Measurements from ENCODE around the gene CHPF. TPM values are rescaled to one million over a fixed set of nuclear protein-coding genes. Genes with fewer than 3 reads are reported as not detected.

Gene CHPF
- polyA plus RNA-seq, 1 donor: 81.8 TPM

- WGBS (ENCODE audit: insufficient coverage, low lambda C conversion rate): no CpG with 5 or more reads among the region's 54 CpGs
- peaks cover 28% of the 10 kb centered on the region for H3K36me3 ChIP-seq (ENCODE audit: control insufficient read depth, insufficient read depth, low read length)
- peak in 1 of 2 donors; percentile 72 for DNase-seq
- peaks cover 14% of the 10 kb centered on the region for H3K4me1 ChIP-seq (ENCODE audit: control insufficient read depth, insufficient read depth, low read length)
- H3K27ac ChIP-seq (ENCODE audit: low read length): peak overlapping the region; percentile 72
- peak overlapping the region; percentile 49 for H3K4me3 ChIP-seq (ENCODE audit: low read length)
- H3K27me3 ChIP-seq (ENCODE audit: control insufficient read depth, insufficient read depth, low read length): peaks cover 24% of the 10 kb centered on the region
- peaks cover 2% of the 10 kb centered on the region for H3K9me3 ChIP-seq (ENCODE audit: control insufficient read depth, low read depth, low read length)
Observed at GRCh38 chr2:219551441-219552381, 8.1 kb upstream of the CHPF start.

- peaks cover 24% of the 10 kb centered on the region for H3K27me3 ChIP-seq (ENCODE audit: control insufficient read depth, insufficient read depth, low read length)
- no peak for DNase-seq
- peaks cover 30% of the 10 kb centered on the region for H3K4me1 ChIP-seq (ENCODE audit: control insufficient read depth, insufficient read depth, low read length)
- H3K27ac ChIP-seq (ENCODE audit: low read length): no peak overlapping the region
- no peak overlapping the region for H3K4me3 ChIP-seq (ENCODE audit: low read length)
- H3K9me3 ChIP-seq (ENCODE audit: control insufficient read depth, low read depth, low read length): peaks cover 2% of the 10 kb centered on the region
- no CpG with 5 or more reads among the region's 9 CpGs for WGBS (ENCODE audit: insufficient coverage, low lambda C conversion rate)
- H3K36me3 ChIP-seq (ENCODE audit: control insufficient read depth, insufficient read depth, low read length): peaks cover 24% of the 10 kb centered on the region
Observed at GRCh38 chr2:219549619-219550018, 6.0 kb upstream of the CHPF start.

GRCh38 chr2:219548990-219549389 lies 5.4 kb upstream of the CHPF start:
- no peak for DNase-seq
- Histone ChIP-seq H3K27me3 (ENCODE audit: control insufficient read depth, insufficient read depth, low read length) (peaks cover 24% of the 10 kb centered on the region), H3K4me3 (ENCODE audit: low read length) (no peak overlapping the region), H3K4me1 (ENCODE audit: control insufficient read depth, insufficient read depth, low read length) (peaks cover 30% of the 10 kb centered on the region), H3K27ac (ENCODE audit: low read length) (no peak overlapping the region), H3K36me3 (ENCODE audit: control insufficient read depth, insufficient read depth, low read length) (peaks cover 24% of the 10 kb centered on the region), H3K9me3 (ENCODE audit: control insufficient read depth, low read depth, low read length) (peaks cover 2% of the 10 kb centered on the region)
- no CpG with 5 or more reads among the region's 18 CpGs for WGBS (ENCODE audit: insufficient coverage, low lambda C conversion rate)

GRCh38 chr2:219547621-219548020 lies 4.0 kb upstream of the CHPF start:
- no peaks in the 10 kb centered on the region for H3K9me3 ChIP-seq (ENCODE audit: control insufficient read depth, low read depth, low read length)
- peaks cover 24% of the 10 kb centered on the region for H3K4me1 ChIP-seq (ENCODE audit: control insufficient read depth, insufficient read depth, low read length)
- H3K27me3 ChIP-seq (ENCODE audit: control insufficient read depth, insufficient read depth, low read length): peaks cover 16% of the 10 kb centered on the region
- peaks cover 24% of the 10 kb centered on the region for H3K36me3 ChIP-seq (ENCODE audit: control insufficient read depth, insufficient read depth, low read length)
- DNase-seq: no peak
- H3K4me3 ChIP-seq (ENCODE audit: low read length): no peak overlapping the region
- no CpG with 5 or more reads among the region's 26 CpGs for WGBS (ENCODE audit: insufficient coverage, low lambda C conversion rate)
- H3K27ac ChIP-seq (ENCODE audit: low read length): no peak overlapping the region

GRCh38 chr2:219545943-219546352 lies 2.3 kb upstream of the CHPF start:
- peak; percentile 93 to 96 for DNase-seq
- no peak overlapping the region for H3K4me3 ChIP-seq (ENCODE audit: low read length)
- 24% methylated on average over 2 of the region's 4 CpGs for WGBS (ENCODE audit: insufficient coverage, low lambda C conversion rate)
- peaks cover 29% of the 10 kb centered on the region for H3K4me1 ChIP-seq (ENCODE audit: control insufficient read depth, insufficient read depth, low read length)
- peaks cover 32% of the 10 kb centered on the region for H3K36me3 ChIP-seq (ENCODE audit: control insufficient read depth, insufficient read depth, low read length)
- peaks cover 5% of the 10 kb centered on the region for H3K27me3 ChIP-seq (ENCODE audit: control insufficient read depth, insufficient read depth, low read length)
- peak overlapping the region; percentile 94 for H3K27ac ChIP-seq (ENCODE audit: low read length)
- H3K9me3 ChIP-seq (ENCODE audit: control insufficient read depth, low read depth, low read length): no peaks in the 10 kb centered on the region

- peaks cover under 1% of the 10 kb centered on the region for H3K27me3 ChIP-seq (ENCODE audit: control insufficient read depth, insufficient read depth, low read length)
- peak overlapping the region; percentile 68 for H3K4me3 ChIP-seq (ENCODE audit: low read length)
- no peaks in the 10 kb centered on the region for H3K9me3 ChIP-seq (ENCODE audit: control insufficient read depth, low read depth, low read length)
- peaks cover 36% of the 10 kb centered on the region for H3K36me3 ChIP-seq (ENCODE audit: control insufficient read depth, insufficient read depth, low read length)
- DNase-seq: peak in 1 of 2 donors; percentile 62
- H3K4me1 ChIP-seq (ENCODE audit: control insufficient read depth, insufficient read depth, low read length): peaks cover 29% of the 10 kb centered on the region
- no CpG with 5 or more reads among the region's 3 CpGs for WGBS (ENCODE audit: insufficient coverage, low lambda C conversion rate)
- peak overlapping the region; percentile 94 for H3K27ac ChIP-seq (ENCODE audit: low read length)
Observed at GRCh38 chr2:219545295-219545942, 1.8 kb upstream of the CHPF start.

- Histone ChIP-seq H3K4me1 (ENCODE audit: control insufficient read depth, insufficient read depth, low read length) (peaks cover 29% of the 10 kb centered on the region), H3K36me3 (ENCODE audit: control insufficient read depth, insufficient read depth, low read length) (peaks cover 43% of the 10 kb centered on the region), H3K4me3 (ENCODE audit: low read length) (peak overlapping the region; percentile 68), H3K27me3 (ENCODE audit: control insufficient read depth, insufficient read depth, low read length) (no peaks in the 10 kb centered on the region), H3K27ac (ENCODE audit: low read length) (peak overlapping the region; percentile 94), H3K9me3 (ENCODE audit: control insufficient read depth, low read depth, low read length) (peaks cover 4% of the 10 kb centered on the region)
- no peak for DNase-seq
- 69% methylated on average over 2 of the region's 9 CpGs for WGBS (ENCODE audit: insufficient coverage, low lambda C conversion rate)
Observed at GRCh38 chr2:219544567-219544966, 958 bp upstream of the CHPF start.

- no peaks in the 10 kb centered on the region for H3K27me3 ChIP-seq (ENCODE audit: control insufficient read depth, insufficient read depth, low read length)
- WGBS (ENCODE audit: insufficient coverage, low lambda C conversion rate): no CpG with 5 or more reads among the region's 66 CpGs
- H3K27ac ChIP-seq (ENCODE audit: low read length): peak overlapping the region; percentile 94
- H3K4me1 ChIP-seq (ENCODE audit: control insufficient read depth, insufficient read depth, low read length): peaks cover 36% of the 10 kb centered on the region
- H3K4me3 ChIP-seq (ENCODE audit: low read length): peak overlapping the region; percentile 68
- peaks cover 42% of the 10 kb centered on the region for H3K36me3 ChIP-seq (ENCODE audit: control insufficient read depth, insufficient read depth, low read length)
- no peak for DNase-seq
- peaks cover 4% of the 10 kb centered on the region for H3K9me3 ChIP-seq (ENCODE audit: control insufficient read depth, low read depth, low read length)
Observed at GRCh38 chr2:219542931-219543595, 546 bp downstream of the CHPF start.

GRCh38 chr2:219541611-219542180 lies 1.9 kb downstream of the CHPF start:
- Histone ChIP-seq H3K4me3 (ENCODE audit: low read length) (peak overlapping the region; percentile 68), H3K27ac (ENCODE audit: low read length) (no peak overlapping the region), H3K36me3 (ENCODE audit: control insufficient read depth, insufficient read depth, low read length) (peaks cover 34% of the 10 kb centered on the region), H3K4me1 (ENCODE audit: control insufficient read depth, insufficient read depth, low read length) (peaks cover 38% of the 10 kb centered on the region), H3K27me3 (ENCODE audit: control insufficient read depth, insufficient read depth, low read length) (no peaks in the 10 kb centered on the region), H3K9me3 (ENCODE audit: control insufficient read depth, low read depth, low read length) (peaks cover 4% of the 10 kb centered on the region)
- DNase-seq: peak; percentile 91 to 93
- WGBS (ENCODE audit: insufficient coverage, low lambda C conversion rate): no CpG with 5 or more reads among the region's 48 CpGs

Measured in large intestine (tissue), 3 donors.